H9 (cell line): ENCODE results near the gene MBL2. TPM values are rescaled to one million over a fixed set of nuclear protein-coding genes. Genes with fewer than 3 reads are reported as not detected.

Experiments used
- DNase-seq: peaks from one replicate; pipeline ENCODE4 v3.0.0-alpha.2; 2017
- H2AFZ ChIP-seq: one replicate; pipeline ENCODE4 v1.6.1; 2013; ENCODE audit warnings: mild to moderate bottlenecking, low read length, control low read depth, moderate library complexity
- H2AK5ac ChIP-seq: 2 replicates; pipeline ENCODE4 v1.6.1; 2013; ENCODE audit warnings: low read length, control low read depth, mixed read lengths; ENCODE audit not compliant: insufficient read length
- H2BK120ac ChIP-seq: one replicate; pipeline ENCODE4 v1.6.1; 2013; ENCODE audit warnings: low read depth, mild to moderate bottlenecking, low read length, control low read depth, inconsistent platforms; ENCODE audit not compliant: poor library complexity, severe bottlenecking
- H2BK12ac ChIP-seq: 2 replicates; pipeline ENCODE4 v1.6.1; 2013; ENCODE audit warnings: low read length, control low read depth, mixed read lengths, low read depth; ENCODE audit not compliant: insufficient read length
- H2BK15ac ChIP-seq: 2 replicates; pipeline ENCODE4 v1.6.1; 2013; ENCODE audit warnings: low read depth, low read length, control low read depth
- H2BK20ac ChIP-seq: one replicate; pipeline ENCODE4 v1.6.1; 2013; ENCODE audit warnings: low read depth, mild to moderate bottlenecking, low read length, control low read depth, inconsistent platforms; ENCODE audit not compliant: poor library complexity, severe bottlenecking
- H2BK5ac ChIP-seq: 2 replicates; pipeline ENCODE4 v1.6.1; 2013; ENCODE audit warnings: low read length, control low read depth, mixed read lengths; ENCODE audit not compliant: insufficient read length
- H3K14ac ChIP-seq: 2 replicates; pipeline ENCODE4 v1.6.1; 2013; ENCODE audit warnings: low read length, control low read depth; ENCODE audit not compliant: insufficient read depth
- H3K18ac ChIP-seq: 2 replicates; pipeline ENCODE4 v1.6.1; 2013; ENCODE audit warnings: low read depth, mild to moderate bottlenecking, mixed read lengths, low read length, control low read depth; ENCODE audit not compliant: insufficient read length
- H3K23ac ChIP-seq: 2 replicates; pipeline ENCODE4 v1.6.1; 2013; ENCODE audit warnings: low read length, control low read depth, mixed read lengths, low read depth; ENCODE audit not compliant: insufficient read length
- H3K23me2 ChIP-seq: 2 replicates; pipeline ENCODE4 v1.6.1; 2013; ENCODE audit warnings: low read depth, mild to moderate bottlenecking, mixed read lengths, low read length, control low read depth; ENCODE audit not compliant: insufficient read length, poor library complexity, severe bottlenecking
- H3K27ac ChIP-seq: 2 replicates; pipeline ENCODE4 v1.5.1; 2013; ENCODE audit warnings: low read length, control low read depth, mixed read lengths, low read depth; ENCODE audit not compliant: insufficient read length
- H3K27me3 ChIP-seq: 2 replicates; pipeline ENCODE4 v1.6.1; 2013; ENCODE audit warnings: low read length, control low read depth, inconsistent platforms; ENCODE audit not compliant: insufficient read depth
- H3K4ac ChIP-seq: 2 replicates; pipeline ENCODE4 v1.6.1; 2013; ENCODE audit warnings: low read depth, mild to moderate bottlenecking, control low read depth, inconsistent platforms, low read length, moderate library complexity
- H3K4me1 ChIP-seq: 2 replicates; pipeline ENCODE4 v1.6.1; 2013; ENCODE audit warnings: low read length, control low read depth, inconsistent platforms; ENCODE audit not compliant: insufficient read depth
- H3K4me2 ChIP-seq: 2 replicates; pipeline ENCODE4 v1.6.1; 2013; ENCODE audit warnings: low read length, control low read depth, mixed read lengths; ENCODE audit not compliant: insufficient read length, insufficient read depth
- H3K56ac ChIP-seq: 2 replicates; pipeline ENCODE4 v1.6.1; 2013; ENCODE audit warnings: low read depth, mild to moderate bottlenecking, mixed read lengths, low read length, control low read depth; ENCODE audit not compliant: insufficient read length
- H3K79me1 ChIP-seq: 2 replicates; pipeline ENCODE4 v1.6.1; 2013; ENCODE audit warnings: low read depth, mild to moderate bottlenecking, moderate library complexity, low read length, control low read depth, inconsistent platforms; ENCODE audit not compliant: insufficient read depth, poor library complexity, severe bottlenecking
- H3K79me2 ChIP-seq: 2 replicates; pipeline ENCODE4 v1.6.1; 2013; ENCODE audit warnings: low read length, control low read depth, inconsistent platforms; ENCODE audit not compliant: insufficient read depth
- H3K9ac ChIP-seq: 2 replicates; pipeline ENCODE4 v1.6.1; 2013; ENCODE audit warnings: low read length, control low read depth, mixed read lengths; ENCODE audit not compliant: insufficient read length; ENCODE audit errors: extremely low read depth
- H3K9me3 ChIP-seq: one replicate; pipeline ENCODE4 v1.6.1; 2013; ENCODE audit warnings: low read depth, low read length, inconsistent platforms; ENCODE audit not compliant: control insufficient read depth
- H3T11ph ChIP-seq: one replicate; pipeline ENCODE4 v1.6.1; 2013; ENCODE audit warnings: mild to moderate bottlenecking, low read length, control low read depth, inconsistent platforms
- H4K20me1 ChIP-seq: one replicate; pipeline ENCODE4 v1.6.1; 2013; ENCODE audit not compliant: control insufficient read depth, insufficient read length, insufficient read depth
- H4K5ac ChIP-seq: 2 replicates; pipeline ENCODE4 v1.6.1; 2013; ENCODE audit warnings: low read depth, mild to moderate bottlenecking, mixed read lengths, low read length, control low read depth; ENCODE audit not compliant: insufficient read length
- H4K8ac ChIP-seq: replicated peaks from 2 replicates; pipeline ENCODE4 v1.6.1; 2013; ENCODE audit warnings: low read length, control low read depth, mixed read lengths, low read depth; ENCODE audit not compliant: insufficient read length
- H4K91ac ChIP-seq: 2 replicates; pipeline ENCODE4 v1.6.1; 2013; ENCODE audit warnings: low read depth, mild to moderate bottlenecking, moderate library complexity, mixed read lengths, low read length, control low read depth; ENCODE audit not compliant: insufficient read length
- H3K27ac Mint-ChIP-seq, 3 experiments: 2 replicates in 2 of 3; 3 replicates in 1 of 3; pipeline ENCODE4 v1.8.0; 2020 to 2021; ENCODE audit warnings: mixed read lengths in 3 of 3, mild to moderate bottlenecking in 1 of 3, moderate library complexity in 1 of 3
- H3K27me3 Mint-ChIP-seq: 2 replicates; pipeline ENCODE4 v1.8.0; 2021; ENCODE audit warnings: low read depth, mild to moderate bottlenecking, moderate library complexity, mixed read lengths
- H3K36me3 Mint-ChIP-seq, 3 experiments: 2 replicates in 2 of 3; 3 replicates in 1 of 3; pipeline ENCODE4 v1.8.0; 2020 to 2021; ENCODE audit warnings: low read depth in 3 of 3, mixed read lengths in 3 of 3; ENCODE audit not compliant: insufficient read depth in 1 of 3
- H3K4me1 Mint-ChIP-seq, 2 experiments: 2 replicates each; pipeline ENCODE4 v1.8.0; 2020; ENCODE audit warnings: mixed read lengths in 2 of 2
- H3K4me3 Mint-ChIP-seq, 2 experiments: 2 replicates in 1 of 2; 3 replicates in 1 of 2; pipeline ENCODE4 v1.8.0; 2020 to 2021; ENCODE audit warnings: mild to moderate bottlenecking in 2 of 2, mixed read lengths in 2 of 2, moderate library complexity in 1 of 2
- H3K9me3 Mint-ChIP-seq, 2 experiments: 2 replicates in 1 of 2; 3 replicates in 1 of 2; pipeline ENCODE4 v1.8.0; 2020; ENCODE audit warnings: mild to moderate bottlenecking in 2 of 2, mixed read lengths in 2 of 2, moderate library complexity in 1 of 2
- WGBS: extraction: QIAGEN DNeasy Blood & Tissue Kit; methylation state at CpG from one replicate; pipeline ENCODE4 v1.1.7; 2013; ENCODE audit warnings: missing lambda C conversion rate, low lambda C conversion rate, mixed read lengths; ENCODE audit not compliant: insufficient read length; ENCODE audit errors: extremely low coverage; 5-methylcytosine and 5-hydroxymethylcytosine counted together
- total RNA-seq: library from RNA; stranded (reverse); gene quantifications from 2 replicates; pipeline ENCODE4 v1.2.1, GENCODE V29; 2021
- TF ChIP-seq, protein P1 (sequence below): fragments of 200-600 bp; sonication (generic); conservative IDR thresholded peaks from 3 replicates; pipeline ENCODE4 v1.8.0; 2021; ENCODE audit warnings: antibody characterized with exemption, mild to moderate bottlenecking

Gene MBL2
- total RNA-seq, 1 experiment from 2014 or later: not detected

DNA sequence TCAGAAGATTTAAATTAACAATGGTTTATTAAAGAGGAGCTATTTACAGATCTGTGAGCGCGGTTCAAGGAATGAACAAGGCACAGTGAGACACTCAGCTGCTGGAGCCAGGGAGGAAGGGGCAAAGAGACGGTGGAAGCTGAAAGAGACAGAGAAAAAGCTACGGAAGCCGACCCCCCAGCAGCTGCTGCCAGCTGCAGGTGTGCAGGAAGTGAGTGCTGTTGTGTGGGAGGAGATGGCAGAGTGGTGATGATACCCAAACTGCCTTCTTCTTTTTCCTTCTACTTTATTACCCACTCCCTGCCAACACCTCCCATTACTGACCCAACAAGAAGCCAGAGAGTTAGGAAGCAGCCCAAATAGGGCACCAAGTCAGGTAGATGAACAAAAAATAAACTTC lies 41.9 kb upstream of the MBL2 start:
- Histone ChIP-seq H3K23me2 (no peaks in the 10 kb centered on the region), H3K4me2 (no peak overlapping the region), H3K56ac (no peak overlapping the region), H3K79me2 (no peaks in the 10 kb centered on the region), H4K20me1 (no peaks in the 10 kb centered on the region), H3K27me3 (no peaks in the 10 kb centered on the region), H3K9ac (no peak overlapping the region), H2AFZ (no peak overlapping the region), H3K14ac (no peak overlapping the region), H2BK12ac (no peak overlapping the region), H3K4me1 (no peaks in the 10 kb centered on the region), H3K79me1 (no peaks in the 10 kb centered on the region), H2BK20ac (no peak overlapping the region), H4K5ac (no peak overlapping the region), H3K18ac (no peak overlapping the region), H3K27ac (no peak overlapping the region), H3K4ac (no peak overlapping the region), H3T11ph (no peak overlapping the region), H2BK5ac (no peak overlapping the region), H3K9me3 (no peaks in the 10 kb centered on the region), H2BK120ac (no peak overlapping the region), H2BK15ac (no peak overlapping the region), H4K8ac (no peak overlapping the region), H2AK5ac (no peak overlapping the region), H4K91ac (no peak overlapping the region), H3K23ac (no peak overlapping the region)
- Mint-ChIP-seq H3K27me3 (no peaks in the 10 kb centered on the region), H3K4me3 (no peak overlapping the region), H3K27ac (0 out of 7 replicates have a peak overlapping the region, but pooled peaks of 1 of the 3 experiments have one; percentile 55), H3K4me1 (peaks cover 21 to 28% of the 10 kb centered on the region in 2 experiments), H3K36me3 (no peaks in the 10 kb centered on the region; a peak in 1 of 7 replicates), H3K9me3 (peaks cover 0 to 4% of the 10 kb centered on the region in 2 experiments; a peak in 1 of 5 replicates)
- no peak for DNase-seq
- WGBS: no CpG with 5 or more reads among the region's 5 CpGs
- TF ChIP-seq, protein P1, sequence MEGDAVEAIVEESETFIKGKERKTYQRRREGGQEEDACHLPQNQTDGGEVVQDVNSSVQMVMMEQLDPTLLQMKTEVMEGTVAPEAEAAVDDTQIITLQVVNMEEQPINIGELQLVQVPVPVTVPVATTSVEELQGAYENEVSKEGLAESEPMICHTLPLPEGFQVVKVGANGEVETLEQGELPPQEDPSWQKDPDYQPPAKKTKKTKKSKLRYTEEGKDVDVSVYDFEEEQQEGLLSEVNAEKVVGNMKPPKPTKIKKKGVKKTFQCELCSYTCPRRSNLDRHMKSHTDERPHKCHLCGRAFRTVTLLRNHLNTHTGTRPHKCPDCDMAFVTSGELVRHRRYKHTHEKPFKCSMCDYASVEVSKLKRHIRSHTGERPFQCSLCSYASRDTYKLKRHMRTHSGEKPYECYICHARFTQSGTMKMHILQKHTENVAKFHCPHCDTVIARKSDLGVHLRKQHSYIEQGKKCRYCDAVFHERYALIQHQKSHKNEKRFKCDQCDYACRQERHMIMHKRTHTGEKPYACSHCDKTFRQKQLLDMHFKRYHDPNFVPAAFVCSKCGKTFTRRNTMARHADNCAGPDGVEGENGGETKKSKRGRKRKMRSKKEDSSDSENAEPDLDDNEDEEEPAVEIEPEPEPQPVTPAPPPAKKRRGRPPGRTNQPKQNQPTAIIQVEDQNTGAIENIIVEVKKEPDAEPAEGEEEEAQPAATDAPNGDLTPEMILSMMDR: no peak
